ENCODE data around the gene CXCL8.
"Not testable (repeated sequence)": the region's sequence is repeated elsewhere in the genome, so short reads cannot be mapped to it uniquely, and the experiment has no call there.

Gene CXCL8
- total RNA-seq: 0.61 to 34.5 (median 1.2) reads per million in 3 donors

DNA sequence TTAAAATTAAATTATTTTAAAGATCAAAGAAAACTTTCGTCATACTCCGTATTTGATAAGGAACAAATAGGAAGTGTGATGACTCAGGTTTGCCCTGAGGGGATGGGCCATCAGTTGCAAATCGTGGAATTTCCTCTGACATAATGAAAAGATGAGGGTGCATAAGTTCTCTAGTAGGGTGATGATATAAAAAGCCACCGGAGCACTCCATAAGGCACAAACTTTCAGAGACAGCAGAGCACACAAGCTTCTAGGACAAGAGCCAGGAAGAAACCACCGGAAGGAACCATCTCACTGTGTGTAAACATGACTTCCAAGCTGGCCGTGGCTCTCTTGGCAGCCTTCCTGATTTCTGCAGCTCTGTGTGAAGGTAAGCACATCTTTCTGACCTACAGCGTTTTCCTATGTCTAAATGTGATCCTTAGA, at the start of gene CXCL8:
Gene CXCL8 (plus strand): TSS at position 217 of the 426 bp plus-strand sequence. CDS start 90 bp downstream, at position 307.
- no peaks in the 10 kb centered on the region for H3K27me3 ChIP-seq (replicated peaks; ENCODE audit: control insufficient read depth, insufficient read depth, low read length, poor library complexity, severe bottlenecking)
- H3K4me1 ChIP-seq (ENCODE audit: control insufficient read depth, insufficient read depth, low read length, poor library complexity, severe bottlenecking): no peaks in the 10 kb centered on the region
- H3K36me3 ChIP-seq (ENCODE audit: control insufficient read depth, insufficient read depth, low read length): no peaks in the 10 kb centered on the region
- no peaks in the 10 kb centered on the region for H3K9me3 ChIP-seq (ENCODE audit: control insufficient read depth, low read length)
- no peak within 1 kb of the TSS for H3K4me3 ChIP-seq (ENCODE audit: insufficient read depth, low read depth, low read length, poor library complexity, severe bottlenecking)
- no peak within 1 kb of the TSS for H3K27ac ChIP-seq (ENCODE audit: insufficient read depth, low read length, poor library complexity, severe bottlenecking)
- DNase-seq: no peak

DNA sequence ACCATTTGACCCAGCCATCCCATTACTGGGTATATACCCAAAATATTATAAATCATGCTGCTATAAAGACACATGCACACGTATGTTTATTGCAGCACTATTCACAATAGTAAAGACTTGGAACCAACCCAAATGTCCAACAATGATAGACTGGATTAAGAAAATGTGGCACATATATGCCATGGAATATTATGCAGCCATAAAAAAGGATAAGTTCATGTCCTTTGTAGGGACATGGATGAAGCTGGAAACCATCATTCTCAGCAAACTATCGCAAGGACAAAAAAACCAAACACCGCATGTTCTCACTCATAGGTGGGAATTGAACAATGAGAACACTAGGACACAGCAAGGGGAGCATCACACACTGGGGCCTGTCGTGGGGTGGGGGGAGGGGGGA, 49.2 kb upstream of the CXCL8 start:
- not testable (repeated sequence) for H3K27me3 ChIP-seq (replicated peaks; ENCODE audit: control insufficient read depth, insufficient read depth, low read length, poor library complexity, severe bottlenecking); H3K36me3 ChIP-seq (ENCODE audit: control insufficient read depth, insufficient read depth, low read length); H3K4me1 ChIP-seq (ENCODE audit: control insufficient read depth, insufficient read depth, low read length, poor library complexity, severe bottlenecking); H3K9me3 ChIP-seq (ENCODE audit: control insufficient read depth, low read length); DNase-seq; H3K27ac ChIP-seq (ENCODE audit: insufficient read depth, low read length, poor library complexity, severe bottlenecking); H3K4me3 ChIP-seq (ENCODE audit: insufficient read depth, low read depth, low read length, poor library complexity, severe bottlenecking)

DNA sequence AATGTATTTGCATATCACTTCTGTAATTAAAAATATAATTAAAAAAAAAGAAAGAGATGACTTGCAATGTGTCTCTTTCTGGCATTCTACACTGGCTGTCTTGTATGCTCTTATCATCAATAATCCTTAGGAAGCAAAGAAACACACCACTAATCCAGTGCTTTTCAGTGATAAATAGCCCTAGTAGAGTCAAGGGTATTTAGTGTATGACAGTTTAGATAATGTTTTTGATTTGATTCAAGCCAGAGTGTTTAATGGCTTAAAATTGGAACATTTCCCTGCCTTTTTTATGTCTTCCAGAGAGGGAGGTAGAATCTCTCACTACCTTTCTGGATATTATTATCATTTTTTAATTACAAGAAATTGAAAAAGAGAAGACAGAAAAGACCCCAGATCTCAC, 48.6 kb upstream of the CXCL8 start:
- Histone ChIP-seq H3K4me3 (ENCODE audit: insufficient read depth, low read depth, low read length, poor library complexity, severe bottlenecking) (no peak overlapping the region), H3K27ac (ENCODE audit: insufficient read depth, low read length, poor library complexity, severe bottlenecking) (no peak overlapping the region), H3K27me3 (replicated peaks; ENCODE audit: control insufficient read depth, insufficient read depth, low read length, poor library complexity, severe bottlenecking) (no peaks in the 10 kb centered on the region), H3K4me1 (ENCODE audit: control insufficient read depth, insufficient read depth, low read length, poor library complexity, severe bottlenecking) (no peaks in the 10 kb centered on the region), H3K36me3 (ENCODE audit: control insufficient read depth, insufficient read depth, low read length) (no peaks in the 10 kb centered on the region), H3K9me3 (ENCODE audit: control insufficient read depth, low read length) (no peaks in the 10 kb centered on the region)
- DNase-seq: no peak

DNA sequence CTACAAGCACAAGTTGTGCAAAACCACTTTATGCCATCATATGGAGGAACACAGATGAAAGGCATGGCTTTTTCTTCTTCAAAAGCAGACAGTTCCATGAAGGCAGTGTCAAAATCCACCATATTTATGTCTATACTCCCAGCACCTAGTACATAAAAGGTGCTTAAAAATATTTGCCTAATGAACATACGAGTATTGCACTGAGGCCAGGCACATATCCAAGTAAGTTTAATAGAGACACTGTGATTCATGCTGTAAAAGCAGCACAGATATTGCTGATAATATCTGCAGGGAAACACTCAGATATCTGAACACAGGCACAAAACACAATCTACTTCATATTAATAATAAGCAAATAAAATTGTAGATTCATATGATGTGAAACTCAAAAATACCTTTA, 48.1 kb upstream of the CXCL8 start:
- Histone ChIP-seq H3K27me3 (replicated peaks; ENCODE audit: control insufficient read depth, insufficient read depth, low read length, poor library complexity, severe bottlenecking) (no peaks in the 10 kb centered on the region), H3K36me3 (ENCODE audit: control insufficient read depth, insufficient read depth, low read length) (no peaks in the 10 kb centered on the region), H3K4me1 (ENCODE audit: control insufficient read depth, insufficient read depth, low read length, poor library complexity, severe bottlenecking) (no peaks in the 10 kb centered on the region), H3K27ac (ENCODE audit: insufficient read depth, low read length, poor library complexity, severe bottlenecking) (no peak overlapping the region), H3K9me3 (ENCODE audit: control insufficient read depth, low read length) (no peaks in the 10 kb centered on the region), H3K4me3 (ENCODE audit: insufficient read depth, low read depth, low read length, poor library complexity, severe bottlenecking) (no peak overlapping the region)
- no peak for DNase-seq

DNA sequence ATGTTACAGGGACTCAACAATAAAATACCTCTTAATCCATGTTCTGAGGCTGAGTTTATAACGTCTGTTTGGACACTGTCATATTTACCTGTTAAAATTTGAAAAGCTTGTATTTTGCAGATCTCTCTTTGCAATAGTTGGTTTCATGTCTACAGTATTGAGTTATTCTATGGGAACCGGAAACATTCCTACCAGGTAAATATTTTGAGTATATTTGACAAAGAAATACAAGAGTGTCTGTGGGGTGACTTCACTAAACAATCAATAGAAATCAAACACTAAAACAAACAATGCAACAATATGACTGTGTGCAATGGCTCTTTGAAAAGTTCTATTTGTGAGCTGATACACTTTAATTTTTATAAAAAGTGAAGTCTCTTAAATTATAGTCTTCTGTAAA, 47.7 kb upstream of the CXCL8 start:
- no peaks in the 10 kb centered on the region for H3K27me3 ChIP-seq (replicated peaks; ENCODE audit: control insufficient read depth, insufficient read depth, low read length, poor library complexity, severe bottlenecking)
- no peaks in the 10 kb centered on the region for H3K9me3 ChIP-seq (ENCODE audit: control insufficient read depth, low read length)
- H3K4me1 ChIP-seq (ENCODE audit: control insufficient read depth, insufficient read depth, low read length, poor library complexity, severe bottlenecking): no peaks in the 10 kb centered on the region
- no peak overlapping the region for H3K4me3 ChIP-seq (ENCODE audit: insufficient read depth, low read depth, low read length, poor library complexity, severe bottlenecking)
- H3K36me3 ChIP-seq (ENCODE audit: control insufficient read depth, insufficient read depth, low read length): no peaks in the 10 kb centered on the region
- H3K27ac ChIP-seq (ENCODE audit: insufficient read depth, low read length, poor library complexity, severe bottlenecking): no peak overlapping the region
- DNase-seq: no peak

DNA sequence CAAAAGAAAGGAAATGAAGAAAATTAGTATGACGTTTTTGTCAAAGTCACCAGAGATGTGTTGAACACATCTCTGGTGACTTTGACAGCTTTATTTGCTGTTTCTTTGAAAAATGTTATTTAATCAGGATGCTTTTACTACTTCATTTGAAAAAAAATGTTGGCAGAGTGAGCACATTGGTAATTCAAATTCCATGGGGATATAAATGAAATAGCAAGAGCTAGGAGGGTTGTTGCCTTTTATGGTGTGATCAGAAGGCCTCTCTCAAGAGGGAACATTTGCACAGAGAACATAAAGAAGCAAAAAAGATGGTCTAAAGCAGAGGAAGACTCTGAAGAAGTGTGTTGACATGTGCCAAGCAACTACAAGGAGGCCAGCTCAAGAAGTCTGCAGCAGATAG, 46.6 kb upstream of the CXCL8 start:
- no peak overlapping the region for H3K27ac ChIP-seq (ENCODE audit: insufficient read depth, low read length, poor library complexity, severe bottlenecking)
- no peaks in the 10 kb centered on the region for H3K36me3 ChIP-seq (ENCODE audit: control insufficient read depth, insufficient read depth, low read length)
- no peak overlapping the region for H3K4me3 ChIP-seq (ENCODE audit: insufficient read depth, low read depth, low read length, poor library complexity, severe bottlenecking)
- H3K27me3 ChIP-seq (replicated peaks; ENCODE audit: control insufficient read depth, insufficient read depth, low read length, poor library complexity, severe bottlenecking): no peaks in the 10 kb centered on the region
- H3K9me3 ChIP-seq (ENCODE audit: control insufficient read depth, low read length): no peaks in the 10 kb centered on the region
- no peak for DNase-seq
- H3K4me1 ChIP-seq (ENCODE audit: control insufficient read depth, insufficient read depth, low read length, poor library complexity, severe bottlenecking): no peaks in the 10 kb centered on the region

DNA sequence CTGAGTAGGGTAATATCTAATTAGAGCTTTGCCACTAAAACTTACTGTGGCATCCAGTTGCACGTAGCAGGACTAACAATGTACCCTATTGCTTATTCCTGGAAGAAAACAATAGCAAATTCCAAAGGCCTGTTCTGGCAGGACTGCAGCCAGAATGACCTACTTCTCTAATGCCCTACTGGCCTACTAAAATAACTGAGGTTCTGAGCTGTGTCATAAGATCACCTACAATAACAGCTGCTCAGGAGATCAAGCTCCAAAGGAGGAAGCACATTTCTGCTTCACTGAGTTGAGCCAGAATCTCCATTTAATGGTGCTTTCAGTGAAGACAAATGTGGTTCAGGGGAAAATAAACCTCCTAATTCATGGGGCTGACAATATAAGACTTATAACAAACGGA, 42.2 kb upstream of the CXCL8 start:
- Histone ChIP-seq H3K27me3 (replicated peaks; ENCODE audit: control insufficient read depth, insufficient read depth, low read length, poor library complexity, severe bottlenecking) (no peaks in the 10 kb centered on the region), H3K4me3 (ENCODE audit: insufficient read depth, low read depth, low read length, poor library complexity, severe bottlenecking) (no peak overlapping the region), H3K36me3 (ENCODE audit: control insufficient read depth, insufficient read depth, low read length) (no peaks in the 10 kb centered on the region), H3K9me3 (ENCODE audit: control insufficient read depth, low read length) (no peaks in the 10 kb centered on the region), H3K27ac (ENCODE audit: insufficient read depth, low read length, poor library complexity, severe bottlenecking) (no peak overlapping the region), H3K4me1 (ENCODE audit: control insufficient read depth, insufficient read depth, low read length, poor library complexity, severe bottlenecking) (no peaks in the 10 kb centered on the region)
- DNase-seq: no peak

DNA sequence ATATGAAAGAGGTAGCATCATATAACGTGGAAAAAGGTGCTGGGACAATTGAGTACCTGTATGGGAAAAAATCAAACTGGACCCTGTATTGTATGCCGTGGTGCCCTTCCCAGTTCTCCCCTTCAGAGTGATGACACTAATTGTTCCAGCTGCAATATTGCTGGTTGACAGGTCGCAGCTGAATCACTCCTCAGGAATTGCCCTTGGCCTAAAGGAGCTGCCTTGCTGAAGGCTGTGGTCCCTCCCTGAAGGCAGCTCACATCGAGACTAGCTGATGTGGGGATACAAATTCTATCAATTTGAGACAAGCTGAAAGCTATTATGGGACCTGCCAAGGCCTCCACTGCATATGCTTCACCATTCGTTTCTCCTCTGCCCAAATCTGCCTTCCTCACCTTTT, 39.3 kb upstream of the CXCL8 start:
- no peaks in the 10 kb centered on the region for H3K4me1 ChIP-seq (ENCODE audit: control insufficient read depth, insufficient read depth, low read length, poor library complexity, severe bottlenecking)

DNA sequence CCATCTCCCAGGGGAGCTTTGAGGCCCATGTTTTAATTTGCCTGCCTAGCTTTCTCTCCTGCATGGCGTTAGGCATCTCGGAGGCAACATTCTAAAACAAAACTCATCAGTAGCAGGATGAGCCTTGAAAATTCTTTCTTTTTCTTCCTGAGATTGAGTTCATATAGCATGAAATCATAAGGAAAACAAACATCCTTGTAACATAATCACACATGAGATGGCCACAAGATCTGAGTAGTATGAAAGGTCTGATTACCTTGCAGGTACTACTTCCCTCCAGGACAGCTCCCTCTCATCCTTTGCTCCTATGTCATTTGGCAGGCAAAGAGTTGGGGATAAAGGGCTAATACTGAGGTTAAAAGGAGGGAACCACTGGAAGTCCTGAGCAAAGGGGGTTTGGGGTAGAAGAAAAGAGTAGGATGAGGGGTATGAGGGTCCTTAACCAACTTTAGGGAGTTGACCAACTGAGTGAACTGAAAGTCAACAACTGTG, 37.5 kb upstream of the CXCL8 start:
- H3K36me3 ChIP-seq (ENCODE audit: control insufficient read depth, insufficient read depth, low read length): no peaks in the 10 kb centered on the region
- DNase-seq: no peak
- H3K4me3 ChIP-seq (ENCODE audit: insufficient read depth, low read depth, low read length, poor library complexity, severe bottlenecking): no peak overlapping the region
- H3K4me1 ChIP-seq (ENCODE audit: control insufficient read depth, insufficient read depth, low read length, poor library complexity, severe bottlenecking): no peaks in the 10 kb centered on the region
- no peaks in the 10 kb centered on the region for H3K27me3 ChIP-seq (replicated peaks; ENCODE audit: control insufficient read depth, insufficient read depth, low read length, poor library complexity, severe bottlenecking)
- no peaks in the 10 kb centered on the region for H3K9me3 ChIP-seq (ENCODE audit: control insufficient read depth, low read length)
- no peak overlapping the region for H3K27ac ChIP-seq (ENCODE audit: insufficient read depth, low read length, poor library complexity, severe bottlenecking)

More for the DNA sequence above, 39.3 kb upstream of the CXCL8 start:
- Histone ChIP-seq H3K27ac (ENCODE audit: insufficient read depth, low read length, poor library complexity, severe bottlenecking) (no peak overlapping the region), H3K36me3 (ENCODE audit: control insufficient read depth, insufficient read depth, low read length) (no peaks in the 10 kb centered on the region), H3K4me3 (ENCODE audit: insufficient read depth, low read depth, low read length, poor library complexity, severe bottlenecking) (no peak overlapping the region), H3K27me3 (replicated peaks; ENCODE audit: control insufficient read depth, insufficient read depth, low read length, poor library complexity, severe bottlenecking) (no peaks in the 10 kb centered on the region), H3K9me3 (ENCODE audit: control insufficient read depth, low read length) (no peaks in the 10 kb centered on the region)
- DNase-seq: no peak

DNA sequence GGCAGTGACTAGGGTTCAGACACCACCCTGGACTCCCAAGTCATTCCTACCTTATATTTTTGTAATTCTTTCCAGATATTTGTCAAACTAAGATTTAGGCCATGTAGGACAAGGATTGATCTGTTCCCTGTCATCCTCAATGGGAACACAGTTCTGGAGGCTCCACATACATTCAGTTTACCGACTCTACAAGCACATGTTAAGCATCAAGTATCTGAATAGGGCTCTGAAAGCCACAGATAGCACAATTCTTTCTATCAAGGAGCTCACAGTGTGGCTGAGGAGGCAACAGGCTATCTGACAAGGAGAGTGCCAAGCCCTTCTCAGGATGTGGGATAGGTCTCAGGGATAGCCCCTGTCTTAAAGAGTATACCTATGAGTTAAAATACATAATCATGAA, 37.0 kb upstream of the CXCL8 start:
- no peak overlapping the region for H3K27ac ChIP-seq (ENCODE audit: insufficient read depth, low read length, poor library complexity, severe bottlenecking)
- H3K27me3 ChIP-seq (replicated peaks; ENCODE audit: control insufficient read depth, insufficient read depth, low read length, poor library complexity, severe bottlenecking): no peaks in the 10 kb centered on the region
- no peaks in the 10 kb centered on the region for H3K36me3 ChIP-seq (ENCODE audit: control insufficient read depth, insufficient read depth, low read length)
- no peak for DNase-seq
- no peaks in the 10 kb centered on the region for H3K4me1 ChIP-seq (ENCODE audit: control insufficient read depth, insufficient read depth, low read length, poor library complexity, severe bottlenecking)
- no peak overlapping the region for H3K4me3 ChIP-seq (ENCODE audit: insufficient read depth, low read depth, low read length, poor library complexity, severe bottlenecking)
- no peaks in the 10 kb centered on the region for H3K9me3 ChIP-seq (ENCODE audit: control insufficient read depth, low read length)
